ENCODE measurements around the gene UBXN6.

Gene UBXN6

GRCh38 chr19:4493104-4493928 lies 35.7 kb upstream of the UBXN6 start:
- no peak for DNase-seq

- no peak for DNase-seq
Measured at GRCh38 chr19:4492337-4493103, 34.9 kb upstream of the UBXN6 start.

- DNase-seq, result no peak
Measured at GRCh38 chr19:4491446-4491845, 33.9 kb upstream of the UBXN6 start.

- DNase-seq, result no peak
Measured at GRCh38 chr19:4488496-4488895, 30.9 kb upstream of the UBXN6 start.

DNA sequence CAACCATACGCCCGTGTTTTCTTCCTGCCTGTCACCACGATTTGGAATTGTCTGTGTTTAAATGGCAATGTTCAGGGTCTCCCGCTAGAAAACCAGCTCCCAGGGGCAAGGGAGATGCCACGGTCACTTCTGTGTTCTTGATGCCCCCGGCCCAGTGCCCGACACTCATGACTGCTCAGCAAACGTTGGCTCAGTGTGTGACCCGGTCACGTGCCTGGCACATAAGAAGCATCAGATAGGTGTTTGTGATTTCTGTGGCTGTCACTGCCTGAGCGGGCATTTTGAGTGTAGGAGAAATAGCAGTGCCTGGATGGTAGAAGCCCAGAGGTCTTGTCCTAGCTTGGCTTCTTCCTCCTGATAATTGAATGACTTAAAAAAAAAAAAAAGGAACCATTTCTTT lies 30.0 kb upstream of the UBXN6 start:
- DNase-seq, result no peak

DNA sequence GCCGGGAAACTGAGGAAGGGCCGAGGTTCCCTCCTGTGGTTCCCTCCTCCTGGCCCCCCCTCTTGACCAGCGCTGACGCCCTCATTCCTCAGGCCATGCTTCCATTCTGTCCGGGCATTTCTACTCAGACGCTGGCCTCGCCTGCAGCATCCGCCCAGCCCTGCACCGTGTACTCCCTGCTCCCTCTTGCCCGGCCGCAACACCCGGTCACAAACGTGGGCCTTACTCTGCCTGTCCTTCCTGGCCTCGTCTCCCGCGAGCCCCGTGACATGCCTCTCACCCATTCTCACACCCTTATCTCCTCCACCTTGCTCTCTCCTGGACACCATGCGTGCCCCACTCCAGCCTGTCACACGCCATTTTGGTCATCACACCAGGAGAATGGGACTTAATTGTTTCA lies 25.8 kb upstream of the UBXN6 start:
- DNase-seq, result no peak

DNA sequence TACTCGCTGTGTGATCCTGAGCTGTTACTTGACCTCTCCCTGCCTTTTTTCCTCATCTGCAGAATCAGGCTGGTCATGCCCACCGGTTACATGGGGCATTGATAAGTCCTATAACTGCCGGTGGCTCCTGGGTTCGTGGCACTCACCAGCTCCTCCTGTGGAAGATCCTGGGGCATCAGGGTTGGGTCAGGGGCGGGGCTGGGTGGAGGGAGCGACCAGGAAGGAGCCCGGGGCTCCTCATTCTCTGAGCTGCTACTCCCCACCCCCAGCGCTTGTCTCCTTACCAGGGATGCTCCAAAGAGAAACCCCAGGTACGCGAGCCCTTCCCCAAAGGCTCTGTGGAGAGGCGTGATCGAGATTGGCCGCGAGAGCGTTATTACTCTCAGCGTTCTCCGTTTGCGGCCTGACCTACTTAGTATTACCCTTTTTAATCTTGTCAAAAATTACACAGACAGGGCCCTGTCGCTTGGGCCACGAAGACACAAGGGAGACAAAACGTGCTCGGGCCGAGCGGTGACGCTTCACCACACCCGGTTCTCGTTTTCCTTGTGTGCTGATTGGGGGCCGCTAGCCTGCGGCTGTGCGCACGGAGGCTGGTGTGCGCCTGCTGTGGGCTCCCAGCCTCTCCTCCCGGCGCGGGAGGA lies 25.2 kb upstream of the UBXN6 start:
- no peak for DNase-seq

GRCh38 chr19:4477034-4477801 lies 19.6 kb upstream of the UBXN6 start:
- DNase-seq, result no peak

DNA sequence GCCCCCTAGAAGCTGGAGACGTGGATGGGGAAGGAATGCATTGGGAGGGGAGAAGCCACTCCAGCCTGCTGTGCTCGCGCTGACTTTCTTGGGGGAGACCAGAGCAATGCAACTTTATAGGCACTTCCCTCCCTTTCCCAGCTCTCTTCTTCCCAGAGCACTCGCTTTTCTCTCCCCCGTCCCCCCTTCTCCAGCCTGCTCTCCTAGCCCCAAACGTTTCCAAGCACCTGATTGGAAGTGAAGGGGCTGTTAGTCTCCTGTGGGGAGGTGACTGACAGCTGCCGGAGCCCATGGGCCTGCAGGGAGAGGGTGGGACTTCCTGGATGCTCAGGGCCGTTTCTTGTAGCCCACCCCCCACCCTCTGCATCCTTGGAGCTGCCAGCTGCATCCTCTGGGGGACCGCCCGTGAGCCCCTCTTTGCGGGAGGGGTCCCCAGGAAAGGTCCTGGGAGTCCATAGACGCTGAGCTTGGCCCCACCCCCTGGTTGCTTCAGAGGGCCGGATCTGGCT lies 17.0 kb upstream of the UBXN6 start:
- peak; percentile 19 for DNase-seq

- DNase-seq, result no peak
Measured at GRCh38 chr19:4473763-4474513, 16.3 kb upstream of the UBXN6 start.

DNA sequence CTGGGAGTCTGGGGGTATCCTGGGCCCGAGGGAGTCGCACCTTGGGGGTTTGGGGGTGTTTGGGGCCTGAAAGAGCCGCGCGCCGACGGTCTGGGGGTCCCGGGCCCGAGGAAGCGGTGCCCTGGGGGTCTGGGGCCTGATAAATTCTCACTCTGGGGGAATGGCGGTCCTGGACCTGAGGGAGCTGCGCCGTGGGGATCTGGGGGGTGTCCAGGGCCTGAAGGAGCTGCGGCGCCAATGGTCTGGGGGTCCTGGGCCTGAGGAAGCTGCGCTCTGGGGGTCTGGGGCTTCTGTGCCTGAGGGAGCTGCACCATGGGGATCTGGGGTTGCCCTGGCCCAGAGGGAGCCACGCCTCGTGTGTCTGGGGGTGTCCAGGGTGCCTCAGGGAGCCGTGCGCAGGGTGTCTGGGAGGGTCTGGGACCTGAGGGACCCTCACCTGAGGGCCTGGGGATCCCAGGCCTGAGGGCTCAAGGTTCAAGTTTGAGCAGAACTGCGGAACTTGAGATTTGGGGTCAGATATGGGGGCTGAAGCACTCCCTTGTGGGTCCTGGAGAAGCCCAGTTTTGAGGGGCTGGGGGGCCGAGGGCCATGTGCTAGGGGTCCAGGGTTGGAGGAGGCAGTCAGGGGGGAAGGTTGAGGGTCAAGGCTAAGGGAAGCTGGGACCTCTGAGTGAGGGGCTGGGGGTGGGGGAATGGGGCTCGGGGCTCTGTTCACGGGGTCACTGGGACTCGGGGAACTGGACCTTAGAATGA lies 15.6 kb upstream of the UBXN6 start:
- no peak for DNase-seq

- DNase-seq, result no peak
Measured at GRCh38 chr19:4472174-4472974, 14.8 kb upstream of the UBXN6 start, which contains the start of gene HDGFL2. Gene HDGFL2 (plus strand): TSS chr19:4472297. CDS start chr19:4472351, 54 bp downstream.

GRCh38 chr19:4471403-4472173 lies 14.0 kb upstream of the UBXN6 start:
- DNase-seq, result peak; percentile 99

- DNase-seq, result no peak
Measured at GRCh38 chr19:4467835-4468234, 10.2 kb upstream of the UBXN6 start.

DNA sequence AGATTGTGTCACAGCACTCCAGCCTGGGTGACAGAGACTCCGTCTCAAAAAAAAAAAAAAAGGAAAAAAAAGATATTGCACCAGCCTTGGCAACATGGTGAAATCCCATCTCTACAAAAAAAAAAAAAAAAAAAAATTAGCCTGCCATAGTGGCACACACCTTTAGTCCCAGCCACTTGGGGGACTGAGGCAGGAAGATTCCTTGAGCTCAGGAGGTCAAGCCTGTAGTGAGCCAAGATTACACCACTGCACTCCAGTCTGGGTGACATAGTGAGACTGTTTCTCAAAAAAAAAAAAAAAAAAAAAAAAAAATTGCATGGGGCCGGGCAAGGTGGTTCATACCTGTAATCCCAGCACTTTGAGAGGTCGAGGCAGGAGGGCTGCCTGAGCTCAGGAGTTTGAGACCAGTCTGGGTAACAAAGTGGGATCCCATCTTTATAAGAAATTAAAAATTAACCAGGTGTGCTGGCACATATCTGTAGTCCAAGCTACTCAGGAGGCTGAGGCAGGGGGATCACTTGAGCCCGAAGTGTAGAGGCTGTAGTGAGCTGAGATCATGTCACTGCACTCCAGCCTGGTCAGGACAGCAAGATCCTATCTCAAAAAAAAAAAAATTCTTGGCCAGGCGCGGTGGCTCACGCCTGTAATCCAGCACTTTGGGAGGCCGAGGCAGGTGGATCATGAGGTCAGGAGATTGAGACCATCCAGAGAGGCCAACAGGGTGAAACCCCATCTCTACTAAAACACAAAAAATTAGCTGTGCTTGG lies 7.4 kb upstream of the UBXN6 start:
- DNase-seq, result no peak

DNA sequence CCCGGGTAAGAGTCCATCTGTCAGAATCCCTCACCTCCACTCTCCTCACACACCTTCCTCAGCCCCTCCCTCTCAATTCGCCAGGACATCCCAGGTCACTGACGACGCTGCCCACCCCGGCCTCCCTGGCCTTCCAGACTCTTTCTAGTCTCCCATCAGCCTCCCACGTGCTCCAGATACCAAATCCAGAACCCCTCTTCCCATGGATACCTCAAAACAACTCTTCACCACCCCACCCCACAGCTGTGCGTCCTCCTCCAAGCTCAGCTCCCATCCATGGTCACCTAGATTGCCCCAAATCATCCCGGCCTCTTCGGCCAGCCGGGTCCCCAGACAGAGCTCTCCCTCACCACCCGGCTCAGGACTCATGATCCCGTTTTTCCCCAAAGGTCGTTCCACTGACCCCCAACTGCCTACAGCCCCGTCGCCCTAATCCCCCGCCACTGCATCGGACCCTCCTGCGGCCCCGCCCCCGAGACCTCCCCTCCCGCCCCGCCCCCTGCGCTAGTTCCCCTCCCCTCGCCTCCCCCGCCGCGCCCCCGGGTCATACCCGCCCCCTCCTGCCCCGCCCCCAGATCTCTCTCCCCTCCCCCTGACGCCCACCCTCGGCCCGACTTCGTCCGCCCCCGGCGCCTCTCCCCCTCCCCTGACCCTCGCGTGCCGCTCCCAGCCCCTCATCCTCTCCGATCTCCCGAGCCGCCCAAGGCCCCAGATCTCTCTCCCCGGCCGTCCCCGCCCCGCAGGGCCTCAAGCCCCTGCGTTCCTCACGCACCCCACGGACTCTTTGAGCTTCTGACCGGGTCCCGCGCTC lies 546 bp downstream of the UBXN6 start:
- no peak for DNase-seq

DNA sequence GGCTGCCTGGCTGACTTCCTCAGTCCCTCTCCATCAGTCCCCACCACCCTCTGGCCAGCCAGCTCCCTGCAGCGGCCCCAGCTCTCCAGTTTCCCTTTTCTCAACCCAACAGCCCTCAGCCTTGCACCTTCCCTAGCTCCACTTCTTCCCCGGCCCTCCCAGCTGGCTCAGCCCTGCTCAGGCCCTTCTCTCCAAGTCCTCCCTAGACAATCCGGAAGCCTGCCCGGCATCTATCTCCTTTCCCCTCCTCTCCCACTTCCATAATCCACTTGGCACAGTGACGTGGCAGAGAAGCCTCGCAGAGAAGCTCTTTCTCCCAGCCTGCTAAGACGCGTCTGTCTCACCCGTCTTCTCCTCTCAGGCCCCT lies 1.1 kb downstream of the UBXN6 start:
- DNase-seq, result no peak

Measured in NCI-H2107 (cell line).